Fibroblast of lung (primary cell): Measurements from ENCODE around the gene DEPDC1B. TPM values are rescaled to one million over a fixed set of nuclear protein-coding genes. Genes with fewer than 3 reads are reported as not detected.
"Not testable (repeated sequence)": the region's sequence is repeated elsewhere in the genome, so short reads cannot be mapped to it uniquely, and the experiment has no call there.

Source experiments
- DNase-seq, 2 donors: peaks; one replicate each; pipeline versions ENCODE4 v3.0.0 to v3.0.0-alpha.2; 2010; ENCODE audit warnings: low read depth in 2 of 2
- H2AFZ ChIP-seq: 2 replicates; pipeline ENCODE4 v1.5.1; 2012; ENCODE audit warnings: low read length, control low read depth, inconsistent platforms
- H3K27ac ChIP-seq: 2 replicates; pipeline ENCODE4 v1.5.1; 2011; ENCODE audit warnings: low read length, control low read depth; ENCODE audit not compliant: insufficient read depth
- H3K27me3 ChIP-seq: 2 replicates; pipeline ENCODE4 v1.5.1; 2011; ENCODE audit warnings: mild to moderate bottlenecking, low read length; ENCODE audit not compliant: control insufficient read depth, insufficient read depth
- H3K36me3 ChIP-seq: 2 replicates; pipeline ENCODE4 v1.5.1; 2011; ENCODE audit warnings: low read length; ENCODE audit not compliant: control insufficient read depth, insufficient read depth
- H3K4me1 ChIP-seq: 2 replicates; pipeline ENCODE4 v1.5.1; 2011; ENCODE audit warnings: low read length; ENCODE audit not compliant: control insufficient read depth, insufficient read depth; ENCODE audit errors: extremely low read depth
- H3K4me2 ChIP-seq: 2 replicates; pipeline ENCODE4 v1.5.1; 2011; ENCODE audit warnings: low read length, control low read depth; ENCODE audit not compliant: insufficient read depth; ENCODE audit errors: extremely low read depth
- H3K4me3 ChIP-seq, 4 experiments: fragments of 200-600 bp in 1 of 4; sonication (generic) in 1 of 4; replicated peaks in 1 of 4; 2 replicates each; pipeline ENCODE4 v1.5.1; 2011 to 2016; ENCODE audit warnings: low read length in 4 of 4, low read depth in 3 of 4, mild to moderate bottlenecking in 3 of 4, control low read depth in 2 of 4, inconsistent platforms in 1 of 4, mixed read lengths in 1 of 4; ENCODE audit not compliant: insufficient read depth in 1 of 4; ENCODE audit errors: control extremely low read depth in 1 of 4
- H3K79me2 ChIP-seq: 2 replicates; pipeline ENCODE4 v1.5.1; 2012; ENCODE audit warnings: mild to moderate bottlenecking, low read length, inconsistent platforms; ENCODE audit not compliant: control insufficient read depth, insufficient read depth
- H3K9ac ChIP-seq: 2 replicates; pipeline ENCODE4 v1.5.1; 2011; ENCODE audit warnings: mild to moderate bottlenecking, low read length, control low read depth; ENCODE audit not compliant: insufficient read depth
- H3K9me3 ChIP-seq: 2 replicates; pipeline ENCODE4 v1.5.1; 2012; ENCODE audit warnings: low read depth, low read length; ENCODE audit not compliant: control insufficient read depth, insufficient read depth
- H4K20me1 ChIP-seq: 2 replicates; pipeline ENCODE4 v1.5.1; 2011; ENCODE audit warnings: low read length; ENCODE audit not compliant: control insufficient read depth, insufficient read depth; ENCODE audit errors: extremely low read depth
- EZH2 ChIP-seq: IDR thresholded peaks from 2 replicates; pipeline ENCODE4 v1.5.1; 2012; ENCODE audit warnings: low read length, control low read depth, mild to moderate bottlenecking; ENCODE audit errors: missing control alignments
- polyA plus RNA-seq, 2 donors: library from polyadenylated mRNA; depleted of rRNA in 1 of 2; stranded (reverse) in 1 of 2; unstranded in 1 of 2; fragments of >200 nt; gene quantifications; 2 replicates each; pipeline ENCODE4 v1.2.1, GENCODE V29; 2011 to 2012; ENCODE audit warnings: missing spikeins in 1 of 2
- total RNA-seq: library from RNA; depleted of rRNA; stranded (reverse); fragments of >200 nt; gene quantifications from 2 replicates; pipeline ENCODE4 v1.2.1, GENCODE V29; 2014
- TF ChIP-seq, protein P1 (sequence below), 2 donors: IDR thresholded peaks in 1 of 2; conservative IDR thresholded peaks in 1 of 2; 1 replicate in 1 of 2; 2 replicates in 1 of 2; pipeline ENCODE4 v1.5.1; 2011 to 2012; ENCODE audit warnings: low read length in 2 of 2, control low read depth in 1 of 2, inconsistent platforms in 1 of 2, low read depth in 1 of 2, mild to moderate bottlenecking in 1 of 2

The DEPDC1B gene
- total and polyA plus RNA-seq, 2 donors (not counting 1 experiment from before 2014, with no cell fraction given): 2.5 to 3.2 TPM

GRCh38 chr5:60712950-60713349, 13.0 kb upstream of the DEPDC1B start:
- H3K79me2 ChIP-seq: no peaks in the 10 kb centered on the region
- no peaks in the 10 kb centered on the region for H3K36me3 ChIP-seq
- TF ChIP-seq EZH2: no peak
- TF ChIP-seq, protein P1, sequence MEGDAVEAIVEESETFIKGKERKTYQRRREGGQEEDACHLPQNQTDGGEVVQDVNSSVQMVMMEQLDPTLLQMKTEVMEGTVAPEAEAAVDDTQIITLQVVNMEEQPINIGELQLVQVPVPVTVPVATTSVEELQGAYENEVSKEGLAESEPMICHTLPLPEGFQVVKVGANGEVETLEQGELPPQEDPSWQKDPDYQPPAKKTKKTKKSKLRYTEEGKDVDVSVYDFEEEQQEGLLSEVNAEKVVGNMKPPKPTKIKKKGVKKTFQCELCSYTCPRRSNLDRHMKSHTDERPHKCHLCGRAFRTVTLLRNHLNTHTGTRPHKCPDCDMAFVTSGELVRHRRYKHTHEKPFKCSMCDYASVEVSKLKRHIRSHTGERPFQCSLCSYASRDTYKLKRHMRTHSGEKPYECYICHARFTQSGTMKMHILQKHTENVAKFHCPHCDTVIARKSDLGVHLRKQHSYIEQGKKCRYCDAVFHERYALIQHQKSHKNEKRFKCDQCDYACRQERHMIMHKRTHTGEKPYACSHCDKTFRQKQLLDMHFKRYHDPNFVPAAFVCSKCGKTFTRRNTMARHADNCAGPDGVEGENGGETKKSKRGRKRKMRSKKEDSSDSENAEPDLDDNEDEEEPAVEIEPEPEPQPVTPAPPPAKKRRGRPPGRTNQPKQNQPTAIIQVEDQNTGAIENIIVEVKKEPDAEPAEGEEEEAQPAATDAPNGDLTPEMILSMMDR (conservative IDR thresholded peaks at IDR 0.05 in 1 of 2, IDR thresholded peaks at IDR 0.05 in 1 of 2; ENCODE audit: low read depth in 1 of 2, low read length in 2 of 2): no peak
- H3K9ac ChIP-seq: no peak overlapping the region
- H2AFZ ChIP-seq: no peak overlapping the region
- no peaks in the 10 kb centered on the region for H3K9me3 ChIP-seq
- no peaks in the 10 kb centered on the region for H3K27me3 ChIP-seq
- DNase-seq: no peak
- no peaks in the 10 kb centered on the region for H4K20me1 ChIP-seq
- H3K4me3 ChIP-seq: no peak overlapping the region
- no peaks in the 10 kb centered on the region for H3K4me1 ChIP-seq
- no peak overlapping the region for H3K27ac ChIP-seq
- H3K4me2 ChIP-seq: no peak overlapping the region

- H4K20me1 ChIP-seq, H3K9ac ChIP-seq, H3K4me1 ChIP-seq, H3K27me3 ChIP-seq, H3K9me3 ChIP-seq, H3K27ac ChIP-seq, H3K4me3 ChIP-seq, H3K36me3 ChIP-seq, H2AFZ ChIP-seq, DNase-seq, H3K4me2 ChIP-seq, H3K79me2 ChIP-seq: not testable (repeated sequence)
Measured at GRCh38 chr5:60711892-60712291, 11.9 kb upstream of the DEPDC1B start.

GRCh38 chr5:60710362-60710761, 10.4 kb upstream of the DEPDC1B start:
- Histone ChIP-seq H3K4me1 (no peaks in the 10 kb centered on the region), H4K20me1 (no peaks in the 10 kb centered on the region), H3K27ac (no peak overlapping the region), H3K9me3 (no peaks in the 10 kb centered on the region), H3K79me2 (no peaks in the 10 kb centered on the region), H3K4me3 (no peak overlapping the region), H3K4me2 (no peak overlapping the region), H2AFZ (no peak overlapping the region), H3K9ac (no peak overlapping the region), H3K36me3 (no peaks in the 10 kb centered on the region), H3K27me3 (no peaks in the 10 kb centered on the region)
- no peak for DNase-seq
- no peak for TF ChIP-seq EZH2

GRCh38 chr5:60705144-60705543, 5.2 kb upstream of the DEPDC1B start:
- H3K27me3 ChIP-seq: no peaks in the 10 kb centered on the region
- no peak for DNase-seq
- H3K9ac ChIP-seq: no peak overlapping the region
- H3K4me3 ChIP-seq: no peak overlapping the region
- no peaks in the 10 kb centered on the region for H3K9me3 ChIP-seq
- no peak for TF ChIP-seq EZH2
- TF ChIP-seq, protein P1 (conservative IDR thresholded peaks at IDR 0.05 in 1 of 2, IDR thresholded peaks at IDR 0.05 in 1 of 2; ENCODE audit: low read depth in 1 of 2, low read length in 2 of 2): no peak
- H2AFZ ChIP-seq: no peak overlapping the region
- no peak overlapping the region for H3K4me2 ChIP-seq
- no peaks in the 10 kb centered on the region for H3K79me2 ChIP-seq
- H3K36me3 ChIP-seq: no peaks in the 10 kb centered on the region
- no peaks in the 10 kb centered on the region for H4K20me1 ChIP-seq
- H3K4me1 ChIP-seq: no peaks in the 10 kb centered on the region
- no peak overlapping the region for H3K27ac ChIP-seq
